EL (cell line): Measurements from ENCODE around the gene GTPBP8.
"Not testable (repeated sequence)": the region's sequence is repeated elsewhere in the genome, so short reads cannot be mapped to it uniquely, and the experiment has no call there.

Experiments
- DNase-seq: peaks from one replicate; pipeline ENCODE4 v3.0.0-alpha.2; 2016

The GTPBP8 gene

GRCh38 chr3:113002037-113002436 is 11.3 kb downstream of the GTPBP8 start:
- no peak for DNase-seq

- DNase-seq = peak; percentile 19
These were observed 11.9 kb downstream of the GTPBP8 start for GRCh38 chr3:113002679-113003078.

DNA sequence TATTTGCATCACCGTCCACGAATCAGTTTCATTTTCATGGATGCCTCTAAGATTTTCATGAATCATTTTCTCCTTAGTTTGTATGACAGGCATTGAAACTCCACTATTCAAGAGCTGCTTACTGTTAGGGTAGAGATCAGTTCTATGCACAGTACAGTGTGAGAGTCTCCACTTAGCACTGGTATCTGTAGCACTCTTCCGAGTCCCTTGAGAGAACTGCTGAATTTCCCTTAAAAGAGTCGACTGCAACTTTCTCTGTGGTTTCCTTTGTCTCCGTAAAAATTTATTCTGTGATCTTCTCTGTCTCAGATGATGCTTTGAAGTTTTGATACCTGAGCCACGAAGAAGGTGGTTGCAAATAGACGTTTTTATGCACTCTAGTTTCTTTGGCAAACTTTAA is 14.8 kb downstream of the GTPBP8 start:
- DNase-seq = no peak

DNA sequence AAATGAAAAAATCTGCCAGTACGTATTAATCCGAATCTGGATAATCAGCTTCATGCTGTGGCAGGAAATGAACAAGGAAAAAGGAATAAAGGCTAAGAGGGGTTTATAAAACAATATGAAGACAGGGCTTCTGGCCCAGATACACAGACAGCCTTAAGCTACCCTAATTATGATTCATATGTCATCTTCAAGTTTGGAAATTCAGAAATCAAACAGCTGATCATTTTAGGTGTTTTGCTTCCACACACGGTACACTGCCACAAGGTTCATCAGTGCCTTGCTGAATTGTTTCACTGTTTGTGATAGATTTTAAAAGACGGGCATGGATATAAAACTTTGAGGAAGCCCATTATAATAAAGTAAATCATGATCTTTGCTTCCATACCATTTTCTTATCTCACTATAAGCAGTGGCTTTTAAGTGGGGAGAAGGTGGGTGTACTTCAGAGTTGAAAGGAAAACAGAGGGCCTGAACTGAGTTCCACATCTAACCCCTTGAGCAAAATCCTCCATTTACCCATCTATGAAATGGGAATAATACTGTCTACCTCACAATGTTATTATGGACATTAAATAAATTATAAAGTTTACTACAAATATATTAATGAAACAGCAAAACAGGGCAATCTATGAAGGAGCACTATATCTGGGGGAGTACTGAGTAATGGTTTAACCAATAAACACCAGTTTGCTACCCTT is 15.7 kb downstream of the GTPBP8 start:
- DNase-seq = no peak

DNA sequence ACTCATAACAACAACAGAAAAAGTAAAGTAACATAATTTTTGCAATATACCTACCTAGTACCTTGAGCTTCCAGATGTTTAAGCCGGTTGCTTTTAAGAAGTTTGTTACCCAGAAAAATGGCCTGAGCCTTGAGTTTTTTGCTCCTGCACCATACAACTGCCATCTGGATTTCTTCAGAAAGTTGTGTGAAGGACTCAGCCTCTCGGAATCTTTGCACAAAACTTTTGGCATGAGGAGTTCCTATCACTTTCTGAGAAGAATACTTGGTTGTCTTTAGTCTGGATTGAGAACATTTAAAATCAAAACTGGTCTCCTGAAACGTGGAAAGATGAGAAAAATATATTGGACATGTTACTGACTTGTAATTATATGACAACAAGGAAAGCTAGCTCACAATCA is 17.3 kb downstream of the GTPBP8 start:
- no peak for DNase-seq

DNA sequence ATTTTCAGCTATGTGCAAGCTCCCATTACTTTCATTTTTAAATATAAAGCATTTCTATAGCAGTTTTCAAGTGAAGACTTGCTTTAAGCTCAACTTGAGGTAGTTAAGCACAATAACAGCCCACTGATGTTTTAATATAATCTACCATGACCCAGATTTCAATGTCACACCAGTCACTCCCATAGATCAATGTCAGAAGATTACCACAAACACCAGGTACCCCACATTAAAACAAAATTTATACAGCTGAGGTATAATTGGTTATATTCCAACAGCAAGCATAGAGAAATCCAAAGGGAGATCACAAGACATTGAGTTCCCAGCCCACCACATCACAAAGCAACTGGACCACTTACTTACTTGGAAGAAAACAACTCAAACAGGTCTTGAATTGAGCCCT is 22.8 kb downstream of the GTPBP8 start:
- no peak for DNase-seq

DNA sequence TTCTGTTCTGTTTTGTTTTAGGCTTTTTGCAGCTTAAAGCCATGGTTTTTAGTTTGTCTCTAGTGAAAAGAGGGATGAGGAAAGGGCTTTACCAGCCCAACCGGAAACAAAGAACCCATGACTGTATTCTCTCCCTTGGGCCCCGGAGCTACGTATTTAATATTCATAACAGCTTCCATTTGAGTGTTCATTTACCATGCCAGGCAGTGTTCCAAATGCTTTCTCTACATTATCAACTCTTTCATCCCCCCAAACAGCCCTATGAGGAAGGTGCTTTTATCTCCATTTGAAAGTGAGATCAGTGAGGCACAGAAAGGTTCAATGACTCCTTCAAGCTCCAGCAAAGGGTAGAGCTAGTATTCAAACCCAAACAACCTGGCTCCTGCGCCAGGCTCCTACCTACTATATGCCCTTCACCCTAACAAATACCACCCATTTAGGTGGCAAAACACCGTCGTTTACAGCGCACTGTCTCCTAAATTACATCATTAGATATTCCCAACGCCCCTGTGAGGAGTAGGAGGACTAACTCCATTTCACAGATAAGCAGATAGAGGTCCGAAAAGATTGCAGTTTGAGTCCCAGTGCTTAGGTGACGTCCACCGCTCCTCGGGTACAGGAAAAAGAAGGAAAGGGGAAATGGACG is 27.9 kb downstream of the GTPBP8 start:
- DNase-seq = peak; percentile 38

- DNase-seq = peak; percentile 94
These were observed 28.7 kb downstream of the GTPBP8 start for GRCh38 chr3:113019182-113020137.

DNA sequence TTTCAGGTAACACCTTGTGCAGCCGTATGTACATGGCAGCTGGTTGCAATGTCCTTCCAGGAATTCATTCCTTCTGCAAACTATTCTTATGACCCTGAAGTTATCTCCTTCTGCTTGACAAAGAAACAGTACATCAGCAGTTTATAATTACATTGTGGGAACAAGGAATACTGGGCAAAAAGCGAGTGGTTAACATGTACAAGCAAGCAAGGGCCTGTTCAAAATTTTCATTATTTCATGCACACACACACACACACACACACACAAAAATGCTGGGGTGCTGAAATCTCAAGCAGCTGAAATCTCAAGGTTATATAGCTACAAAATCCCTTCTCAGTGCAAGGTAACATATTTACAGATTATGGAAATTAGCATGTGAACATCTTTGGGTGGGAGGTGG is 30.7 kb downstream of the GTPBP8 start:
- DNase-seq = no peak

- no peak for DNase-seq
These were observed 43.2 kb downstream of the GTPBP8 start for GRCh38 chr3:113034011-113034410.

- peak; percentile 57 for DNase-seq
These were observed 44.7 kb downstream of the GTPBP8 start for GRCh38 chr3:113035387-113035982.

- DNase-seq = no peak
These were observed 47.5 kb downstream of the GTPBP8 start for GRCh38 chr3:113038328-113038727.

DNA sequence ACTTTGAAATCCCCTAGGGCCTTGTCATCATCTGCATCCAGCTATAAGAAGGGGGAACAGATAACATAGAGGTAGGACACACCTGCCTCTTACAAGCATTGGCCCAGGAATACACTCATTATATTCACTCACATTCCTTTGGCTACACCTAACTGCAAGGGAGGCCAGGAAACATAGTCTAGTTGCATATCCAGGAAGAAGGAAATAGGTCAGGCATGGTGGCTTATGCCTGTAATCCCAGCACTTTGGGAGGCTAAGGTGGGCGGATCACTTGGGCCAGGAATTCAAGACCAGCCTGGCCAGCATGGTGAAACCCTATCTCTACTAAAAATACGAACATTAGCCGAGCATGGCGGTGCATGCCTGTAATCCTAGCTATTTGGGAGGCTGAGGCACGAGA is 48.8 kb downstream of the GTPBP8 start:
- no peak for DNase-seq

GRCh38 chr3:113040231-113040630 is 49.4 kb downstream of the GTPBP8 start:
- DNase-seq = no peak

GRCh38 chr3:113043686-113044085 is 52.9 kb downstream of the GTPBP8 start:
- DNase-seq = no peak

DNA sequence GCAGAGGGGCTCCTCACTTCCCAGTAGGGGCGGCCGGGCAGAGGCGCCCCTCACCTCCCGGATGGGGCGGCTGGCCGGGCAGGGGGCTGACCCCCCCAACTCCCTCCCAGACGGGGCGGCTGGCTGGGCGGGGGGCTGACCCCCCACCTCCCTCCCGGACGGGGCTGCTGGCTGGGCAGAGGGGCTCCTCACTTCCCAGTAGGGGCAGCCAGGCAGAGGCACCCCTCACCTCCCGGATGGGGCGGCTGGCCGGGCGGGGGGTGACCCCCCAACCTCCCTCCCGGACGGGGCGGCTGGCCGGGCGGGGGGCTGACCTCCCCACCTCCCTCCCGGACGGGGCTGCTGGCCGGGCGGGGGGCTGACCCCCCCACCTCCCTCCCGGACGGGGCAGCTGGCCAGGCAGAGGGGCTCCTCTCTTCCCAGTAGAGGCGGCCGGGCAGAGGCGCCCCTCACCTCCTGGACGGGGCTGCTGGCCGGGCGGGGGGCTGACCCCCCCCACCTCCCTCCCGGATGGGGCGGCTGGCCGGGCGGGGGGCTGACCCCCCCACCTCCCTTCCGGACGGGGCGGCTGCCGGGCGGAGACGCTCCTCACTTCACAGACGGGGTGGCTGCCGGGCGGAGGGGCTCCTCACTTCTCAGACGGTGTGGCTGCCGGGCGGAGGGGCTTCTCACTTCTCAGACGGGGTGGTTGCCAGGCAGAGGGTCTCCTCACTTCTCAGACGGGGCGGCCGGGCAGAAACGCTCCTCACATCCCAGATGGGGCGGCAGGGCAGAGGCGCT is 55.6 kb downstream of the GTPBP8 start:
- not testable (repeated sequence) for DNase-seq

- peak; percentile 77 for DNase-seq
These were observed 60.5 kb downstream of the GTPBP8 start for GRCh38 chr3:113051302-113051711.
